Stimulated activated CD4-positive, alpha-beta T cell treated with anti-CD3 and anti-CD28 coated beads, Interleukin-2, amount 100 ng/mL, for 4 hours (primary cell): ENCODE data around the gene OR52E8.

Experiments
- DNase-seq: peaks from one replicate; pipeline ENCODE4 v3.0.0-alpha.2; 2020; ENCODE audit warnings: low read depth

The OR52E8 gene

GRCh38 chr11:5807580-5807979, 49.9 kb downstream of the OR52E8 start:
- no peak for DNase-seq
